K562 (cell line): Measurements from ENCODE around the gene SPDYA.

ENCODE experiments used
- MTA3 ChIP-seq: fragments of 450-650 bp; formaldehyde crosslinking; IDR thresholded peaks from 2 replicates; pipeline ENCODE4 v1.6.1; 2017; ENCODE audit warnings: mild to moderate bottlenecking, borderline replicate concordance
- NR3C1 ChIP-seq: sonication (generic); formaldehyde crosslinking; IDR thresholded peaks from 2 replicates; pipeline ENCODE4 v1.8.1; 2022; ENCODE audit warnings: missing genetic modification reagents
- ZBTB40 ChIP-seq, 2 experiments: fragments of 450-650 bp in 1 of 2; sonication (generic) in 1 of 2; formaldehyde crosslinking in 1 of 2; IDR thresholded peaks; 2 replicates each; pipeline versions ENCODE4 v1.7.1 to v1.9.0; 2016 to 2022; ENCODE audit warnings: inconsistent platforms in 1 of 2, mild to moderate bottlenecking in 1 of 2, missing genetic modification reagents in 1 of 2

GRCh38 chr2:28764909-28765711 lies 45.5 kb upstream of the SPDYA start:
- no peak for TF ChIP-seq MTA3
- TF ChIP-seq ZBTB40 (IDR thresholded peaks at IDR 0.05) = no peak
- no peak for TF ChIP-seq ZBTB40 (CRISPR knock-in tag; IDR thresholded peaks at IDR 0.05)
- no peak for TF ChIP-seq NR3C1 (CRISPR knock-in tag)
